Pons (tissue), 1 donor: ENCODE measurements around the gene WDSUB1.

Experiments used
- DNase-seq: peaks from one replicate; pipeline ENCODE4 v3.0.0-alpha.2; 2016; ENCODE audit warnings: low spot score

Gene WDSUB1

DNA sequence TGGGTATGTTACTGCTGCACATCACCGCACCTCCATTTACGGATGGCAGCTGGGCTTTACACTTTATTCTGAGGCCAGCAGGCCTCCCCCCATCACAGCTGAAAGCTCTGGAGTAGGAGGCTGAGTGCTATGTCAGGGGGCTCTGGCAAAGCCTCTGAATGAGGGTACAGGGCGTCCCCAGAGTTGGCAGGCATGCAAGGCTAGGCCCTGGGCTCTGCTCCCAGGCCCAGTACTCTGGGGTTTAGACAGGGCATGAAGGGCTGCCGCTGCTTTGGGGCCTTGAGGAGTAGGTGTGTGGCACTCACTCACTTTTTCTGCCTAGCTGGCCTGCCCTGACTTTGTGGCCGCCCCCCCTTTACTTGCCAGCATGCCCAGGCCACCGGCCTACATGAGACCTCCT lies 90.8 kb downstream of the WDSUB1 start:
- DNase-seq, result peak; percentile 46

DNA sequence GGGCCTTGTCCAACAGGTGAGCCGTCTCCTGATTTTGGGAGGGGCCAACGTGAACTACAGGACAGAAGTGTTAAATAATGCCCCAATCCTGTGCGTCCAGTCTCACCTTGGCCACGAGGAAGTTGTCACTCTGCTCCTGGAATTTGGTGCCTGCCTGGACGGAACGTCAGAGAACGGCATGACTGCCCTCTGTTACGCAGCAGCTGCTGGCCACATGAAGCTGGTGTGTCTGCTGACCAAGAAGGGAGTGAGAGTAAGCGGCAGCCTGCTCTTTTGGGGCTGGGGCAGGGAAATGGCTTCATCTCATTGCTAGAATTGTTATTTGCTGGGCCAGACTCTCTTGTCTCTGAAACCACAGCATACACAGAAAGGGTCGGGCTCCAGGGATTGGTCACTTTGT lies 92.3 kb downstream of the WDSUB1 start:
- DNase-seq, result no peak

DNA sequence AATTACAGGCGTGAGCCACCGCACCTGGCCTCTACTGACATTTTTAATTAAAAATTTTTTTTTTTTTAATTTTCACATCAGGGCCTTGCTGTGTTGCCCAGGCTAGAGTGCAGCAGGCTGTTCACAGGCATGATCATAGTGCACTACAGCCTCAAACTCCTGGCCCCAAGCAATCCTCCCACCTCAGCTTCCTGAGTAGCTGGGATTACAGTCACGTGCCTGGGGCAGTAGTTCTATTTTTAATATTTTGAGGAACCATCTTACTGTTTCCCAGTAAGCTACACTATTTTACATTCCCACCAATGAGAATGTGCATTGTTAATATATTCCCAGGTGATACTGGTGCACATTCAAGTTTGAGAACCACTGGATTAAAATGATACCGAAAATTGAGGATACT lies 92.7 kb downstream of the WDSUB1 start:
- DNase-seq, result no peak

DNA sequence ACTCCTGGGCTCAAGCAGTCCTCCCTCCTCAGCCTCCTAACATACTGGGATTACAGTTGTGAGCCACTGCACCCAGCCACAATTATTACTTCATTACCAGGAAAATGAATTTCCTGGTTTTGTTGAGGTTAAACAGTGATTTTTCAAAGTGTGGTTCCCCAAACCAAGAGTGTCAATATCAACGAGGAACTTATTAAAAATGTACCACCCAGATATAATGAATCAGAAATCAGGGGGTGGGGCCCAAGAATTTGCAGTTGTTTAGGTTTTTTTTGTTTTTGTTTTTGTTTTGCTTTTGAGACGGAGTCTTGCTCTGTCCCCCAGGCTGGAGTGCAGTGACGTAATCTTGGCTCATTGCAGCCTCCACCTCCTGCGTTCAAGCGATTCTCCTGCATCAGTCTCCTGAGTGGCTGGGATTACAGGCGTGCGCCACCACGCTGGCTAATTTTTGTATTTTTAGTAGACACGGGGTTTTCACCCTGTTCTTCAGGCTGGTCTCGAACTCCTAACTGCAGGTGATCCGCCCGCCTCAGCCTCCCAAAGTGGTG lies 94.1 kb downstream of the WDSUB1 start:
- no peak for DNase-seq

DNA sequence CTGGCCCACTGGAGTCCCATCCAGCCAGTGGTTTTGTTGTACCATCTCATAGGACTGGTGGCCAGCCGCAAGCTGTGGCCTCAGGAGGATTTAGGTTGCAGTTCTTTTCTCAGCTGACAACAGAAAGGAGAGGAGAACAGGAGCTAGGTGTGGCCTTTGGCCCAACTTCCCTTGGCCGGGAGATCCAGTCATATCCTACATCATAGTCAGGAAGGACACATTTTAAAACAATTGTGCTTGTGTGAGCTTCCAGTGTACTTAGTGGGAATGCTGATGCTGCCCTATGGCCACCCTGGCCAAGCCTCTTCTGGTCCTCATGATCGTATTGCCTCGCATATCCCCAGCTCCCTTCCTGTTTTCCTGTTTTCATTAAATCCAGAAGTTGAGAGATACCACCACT lies 98.1 kb downstream of the WDSUB1 start:
- no peak for DNase-seq

DNA sequence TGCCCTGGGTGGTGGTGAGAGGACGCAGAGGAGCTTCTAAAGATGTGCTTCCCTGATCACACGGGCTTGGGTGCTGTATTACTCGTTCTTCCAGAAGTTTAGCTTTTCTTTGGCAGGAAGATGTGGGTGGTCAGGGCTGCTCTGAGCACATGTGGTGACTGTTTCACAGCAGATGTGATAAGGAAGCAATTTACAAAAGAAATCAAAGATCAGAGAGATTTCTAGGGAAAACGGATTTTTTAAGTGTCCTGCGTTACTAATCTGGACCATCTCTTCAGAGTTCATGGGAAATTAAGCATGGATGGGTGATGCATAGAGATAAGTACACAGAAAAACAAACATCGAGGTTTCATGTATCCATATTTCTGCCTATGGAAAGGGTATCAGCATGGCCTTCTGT lies 99.4 kb downstream of the WDSUB1 start:
- no peak for DNase-seq

DNA sequence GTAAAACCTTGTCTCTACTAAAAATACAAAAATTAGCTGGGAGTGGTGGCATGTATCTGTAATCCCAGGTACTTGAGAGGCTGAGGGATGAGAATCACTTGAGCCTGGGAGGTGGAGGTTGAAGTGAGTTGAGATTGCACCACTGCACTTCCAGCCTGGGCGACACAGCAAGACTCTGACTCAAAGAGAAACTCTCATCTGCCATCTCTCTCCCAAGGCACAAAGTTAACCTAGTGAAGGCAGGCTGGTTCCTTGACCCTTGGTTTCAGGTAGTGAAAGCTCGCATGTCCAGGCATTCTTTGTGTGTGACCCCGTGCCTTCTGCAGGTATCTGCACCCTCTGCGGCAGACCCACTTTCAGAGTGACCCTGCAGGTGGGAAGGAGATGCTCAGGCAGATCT lies 100.0 kb downstream of the WDSUB1 start:
- no peak for DNase-seq
